CMK (cell line): Measurements from ENCODE around the gene GSG1L.

Experiments
- DNase-seq: peaks from one replicate; pipeline ENCODE4 v3.0.0-alpha.2; 2010; ENCODE audit warnings: low read depth

The GSG1L gene

DNA sequence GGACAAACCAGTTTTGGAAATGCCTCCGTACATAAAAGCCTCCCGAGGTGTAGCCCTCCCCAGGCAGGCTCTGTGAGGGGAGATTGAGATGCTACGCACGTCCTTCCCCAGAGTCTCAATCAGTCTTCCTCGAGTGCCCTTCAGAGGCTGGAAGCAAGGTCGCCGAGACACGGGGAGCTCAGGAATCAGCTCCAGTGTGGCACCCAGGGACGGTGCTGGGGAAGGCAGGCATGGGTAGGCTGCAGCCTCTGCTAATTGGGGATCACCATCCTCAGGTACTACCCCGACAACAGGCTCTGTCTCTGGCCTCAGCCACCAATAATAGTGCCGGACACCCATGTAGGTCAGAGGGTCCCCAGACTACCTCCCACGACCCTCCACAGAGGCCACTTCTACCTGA, 28.1 kb upstream of the GSG1L start:
- DNase-seq, result no peak

GRCh38 chr16:28090646-28091377, 27.3 kb upstream of the GSG1L start:
- no peak for DNase-seq

GRCh38 chr16:28089992-28090365, 26.5 kb upstream of the GSG1L start:
- no peak for DNase-seq

DNA sequence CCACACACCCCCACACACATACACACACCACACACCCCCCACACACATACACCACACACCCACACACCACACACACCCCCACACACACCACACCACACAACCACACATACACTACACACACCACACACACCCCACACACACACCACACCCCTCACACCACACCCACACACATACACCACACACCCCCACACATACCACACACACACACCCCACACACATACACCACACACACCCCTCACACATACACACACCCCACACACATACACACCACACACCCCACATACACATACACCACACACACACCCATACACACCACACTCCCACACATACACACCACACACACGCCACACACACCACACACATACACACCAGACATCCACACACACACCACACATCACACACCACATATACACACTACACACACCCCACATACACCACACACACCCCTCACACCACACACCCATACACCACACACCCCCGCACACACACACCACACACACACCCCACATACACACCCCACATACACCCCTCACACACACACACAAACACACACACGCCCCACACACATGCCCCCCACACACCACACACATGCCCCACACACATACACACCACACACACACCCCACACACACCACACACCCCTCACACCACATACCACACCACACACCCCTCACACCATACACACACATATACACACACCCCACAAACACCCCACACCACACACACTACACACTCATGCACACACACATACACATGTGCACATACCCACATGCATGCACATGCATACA, 25.9 kb upstream of the GSG1L start:
- no peak for DNase-seq

DNA sequence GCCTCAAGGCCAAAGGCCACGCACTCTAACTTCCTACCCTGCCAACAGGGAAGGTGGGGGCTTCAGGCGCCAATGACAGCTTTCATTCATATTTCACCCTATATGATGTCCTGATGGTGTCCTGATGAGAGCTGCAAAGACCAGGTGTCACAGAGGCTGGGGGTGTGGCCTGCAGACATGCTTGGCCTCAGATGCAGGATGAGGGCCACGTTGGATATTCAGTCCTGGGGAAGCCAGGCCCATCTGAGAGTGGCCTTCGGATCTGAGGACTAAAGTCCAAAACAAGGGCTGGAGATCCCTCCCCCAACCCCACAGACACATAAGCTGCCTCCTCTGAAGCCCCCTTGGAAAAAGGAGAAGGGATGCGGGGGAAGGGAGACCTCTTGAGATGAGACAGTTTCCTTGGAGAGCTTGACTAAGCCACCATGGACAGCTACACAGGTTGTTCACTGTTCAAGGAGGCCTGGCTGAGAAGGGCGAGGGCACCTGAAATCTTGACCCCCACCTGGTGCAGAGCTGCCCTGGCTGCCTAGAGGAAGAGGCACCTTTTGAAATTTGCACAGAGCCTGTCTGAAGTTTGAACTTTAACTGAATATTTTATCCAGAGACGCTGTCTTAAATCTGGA, 24.3 kb upstream of the GSG1L start:
- DNase-seq, result no peak

DNA sequence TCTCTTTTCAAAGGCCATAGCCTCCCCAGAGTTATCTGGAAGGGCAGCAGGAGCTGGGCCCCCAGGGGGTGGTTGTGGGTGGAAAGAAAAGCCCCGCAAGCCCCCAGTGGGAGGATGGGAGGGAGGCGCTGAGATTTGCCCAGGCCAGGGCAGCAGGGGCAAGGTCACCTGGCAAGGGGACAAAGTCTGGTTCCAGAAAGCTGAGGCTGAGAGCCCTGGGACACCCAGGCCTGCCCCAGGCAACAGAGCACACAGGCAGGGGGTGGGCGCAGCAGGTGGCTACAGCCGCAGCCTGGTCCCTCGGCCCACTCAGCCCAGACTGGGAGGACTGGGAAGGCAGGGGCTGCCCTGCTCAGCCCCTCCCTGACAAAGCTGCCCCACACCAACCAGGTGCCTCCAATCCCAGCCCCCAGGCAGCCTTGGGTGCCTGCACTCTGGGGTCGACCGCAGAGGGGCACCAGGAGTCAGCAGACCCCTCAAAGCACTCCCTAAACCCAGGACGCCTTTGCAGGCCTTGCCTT, 23.7 kb upstream of the GSG1L start:
- no peak for DNase-seq

- no peak for DNase-seq
Measured at GRCh38 chr16:28086186-28087139, 22.9 kb upstream of the GSG1L start.

DNA sequence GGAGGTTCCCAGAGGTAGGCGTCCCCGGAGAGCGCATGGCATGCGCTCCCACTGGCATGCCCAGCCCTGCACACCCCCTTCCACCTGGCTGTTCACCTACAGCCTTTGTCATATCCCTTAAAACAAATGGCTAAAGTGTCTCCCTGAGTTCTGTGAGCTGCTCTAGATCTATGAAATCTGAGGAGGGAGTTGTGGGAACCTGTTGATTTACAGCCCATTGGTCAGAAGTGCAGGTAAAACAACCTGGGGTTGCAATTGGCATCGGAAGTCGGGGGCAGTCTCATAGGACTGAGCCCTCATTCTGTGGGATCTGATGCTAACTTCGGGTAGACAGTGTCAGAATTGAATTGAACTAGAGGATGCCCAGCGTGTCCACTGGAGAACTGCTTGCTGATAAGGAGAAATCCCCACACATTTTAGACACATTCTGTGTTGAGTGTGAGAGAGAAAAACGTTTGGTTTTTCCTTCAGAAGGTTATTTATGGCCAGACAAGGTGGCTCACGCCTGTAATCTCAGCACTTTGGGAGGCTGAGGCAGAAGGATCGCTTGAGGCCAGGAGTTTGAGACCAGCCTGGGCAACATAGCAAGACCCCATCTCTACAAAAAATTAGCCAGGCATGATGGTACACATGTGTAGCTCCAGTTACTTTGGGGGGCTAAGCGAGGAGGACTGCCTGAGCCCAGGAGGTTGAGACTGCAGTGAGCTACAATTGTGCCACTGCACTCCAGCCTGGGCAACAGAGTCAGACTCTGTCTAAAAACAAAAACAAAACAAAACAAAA, 22.1 kb upstream of the GSG1L start:
- DNase-seq, result no peak

DNA sequence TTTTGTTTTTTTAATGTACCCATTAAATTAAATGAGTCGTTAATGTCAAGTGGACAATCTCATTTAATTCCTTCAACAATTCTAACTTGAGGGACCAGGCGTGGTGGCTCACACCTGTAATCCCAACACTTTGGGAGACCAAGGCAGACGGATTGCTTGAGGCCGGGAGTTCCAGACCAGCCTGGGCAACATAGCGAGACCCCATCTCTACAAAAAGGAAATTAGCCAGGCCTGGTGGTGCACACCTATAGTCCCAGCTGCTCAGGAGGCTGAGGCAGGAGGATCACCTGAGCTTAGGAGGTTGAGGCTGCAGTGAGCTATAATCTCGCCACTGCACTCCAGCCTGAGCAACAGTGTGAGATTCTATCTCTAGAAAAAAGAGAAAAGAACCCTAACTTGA, 20.7 kb upstream of the GSG1L start:
- DNase-seq, result no peak

DNA sequence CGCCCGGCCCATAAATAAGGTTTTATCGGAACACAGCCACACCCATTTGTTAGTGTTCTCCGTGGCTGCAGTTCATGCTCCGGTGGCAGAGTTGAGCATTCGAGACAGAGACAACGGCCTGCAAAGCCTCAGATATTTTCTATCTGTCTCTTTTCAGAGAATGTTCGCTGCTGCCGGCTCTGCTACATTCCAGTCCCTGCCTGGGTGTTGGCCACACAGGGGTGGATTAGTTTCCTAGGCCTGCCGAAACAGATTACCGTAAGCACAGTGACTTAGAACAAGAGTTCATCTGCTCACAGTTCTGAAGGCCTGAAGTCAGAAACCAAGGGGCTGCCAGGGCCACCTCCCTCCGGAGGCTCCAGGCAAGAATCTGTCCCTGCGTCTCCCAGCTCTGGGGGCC, 19.1 kb upstream of the GSG1L start:
- DNase-seq, result no peak

- no peak for DNase-seq
Measured at GRCh38 chr16:28081391-28081968, 18.0 kb upstream of the GSG1L start.

- no peak for DNase-seq
Measured at GRCh38 chr16:28078261-28078660, 14.7 kb upstream of the GSG1L start.

GRCh38 chr16:28073836-28074235, 10.3 kb upstream of the GSG1L start:
- DNase-seq, result no peak

DNA sequence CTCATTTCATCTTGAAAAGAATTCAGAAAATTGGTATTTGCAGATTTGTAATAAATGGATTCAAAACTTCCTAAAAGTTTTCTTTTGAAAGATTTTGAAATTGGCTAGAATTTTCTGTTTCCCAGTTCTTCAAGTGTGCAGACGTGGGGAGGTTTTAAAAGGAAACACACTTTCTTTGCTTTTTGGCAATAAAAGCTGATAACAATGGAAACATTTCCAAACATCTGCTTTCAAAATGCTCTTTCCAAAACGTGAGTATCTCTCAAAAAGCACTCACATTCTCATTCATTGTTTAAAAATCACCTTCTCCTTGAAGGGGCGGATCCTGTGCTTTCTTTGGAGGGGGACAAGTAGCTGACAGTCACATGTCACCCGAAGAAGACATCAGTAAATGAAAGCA, 8.6 kb upstream of the GSG1L start:
- DNase-seq, result no peak

- no peak for DNase-seq
Measured at GRCh38 chr16:28069971-28070794, 6.7 kb upstream of the GSG1L start.

GRCh38 chr16:28068976-28069375, 5.5 kb upstream of the GSG1L start:
- DNase-seq, result no peak

- no peak for DNase-seq
Measured at GRCh38 chr16:28067604-28068379, 4.3 kb upstream of the GSG1L start.

DNA sequence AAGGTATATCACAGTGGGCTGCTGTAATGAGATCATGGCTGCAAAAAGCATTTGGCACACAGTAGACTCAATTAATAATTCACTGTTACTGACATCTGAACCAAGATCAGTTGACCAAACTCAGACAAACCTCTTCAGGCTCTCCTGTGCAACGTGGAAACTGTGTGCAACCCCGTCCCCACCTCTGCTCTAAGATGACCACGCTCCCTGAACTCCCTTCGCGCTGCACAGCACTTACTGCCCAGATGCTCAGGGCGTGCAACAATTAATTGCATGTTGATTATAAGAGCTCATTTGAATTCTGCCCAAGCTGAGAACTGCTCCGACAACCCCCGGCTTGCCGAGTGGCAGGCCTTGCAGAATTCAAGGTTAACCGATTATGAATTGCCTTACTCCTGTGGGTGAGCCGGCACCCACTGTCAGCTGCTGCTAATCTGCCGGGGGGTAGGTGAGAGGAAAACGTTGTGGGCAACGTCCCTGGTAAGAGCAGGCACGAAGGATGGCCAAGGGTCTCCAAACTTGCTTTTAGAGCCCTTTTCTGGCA, 1.3 kb upstream of the GSG1L start:
- no peak for DNase-seq

GRCh38 chr16:28064150-28064549, 636 bp upstream of the GSG1L start:
- no peak for DNase-seq
